Spleen (tissue), 11 donors: ENCODE data around the gene KIAA1191. TPM values are rescaled to one million over a fixed set of nuclear protein-coding genes. Genes with fewer than 3 reads are reported as not detected.
"Not testable (repeated sequence)": the region's sequence is repeated elsewhere in the genome, so short reads cannot be mapped to it uniquely, and the experiment has no call there.

ENCODE experiments used
- DNase-seq: peaks from one replicate; pipeline ENCODE4 v3.0.0-alpha.2; 2020
- H3K27ac ChIP-seq, 8 donors: fragments of 200-600 bp; sonication (generic) in 7 of 8; 1 replicate in 4 of 8; 2 replicates in 4 of 8; pipeline versions ENCODE4 v1.5.0 to v1.8.0; 2016 to 2021; ENCODE audit warnings: inconsistent platforms in 4 of 8, mild to moderate bottlenecking in 4 of 8, moderate library complexity in 1 of 8
- H3K27me3 ChIP-seq, 7 donors: fragments of 200-600 bp; sonication (generic) in 6 of 7; replicated peaks in 1 of 7; 1 replicate in 4 of 7; 2 replicates in 3 of 7; pipeline versions ENCODE4 v1.5.0 to v1.8.0; 2016 to 2021; ENCODE audit warnings: inconsistent platforms in 3 of 7, mild to moderate bottlenecking in 1 of 7
- H3K36me3 ChIP-seq, 6 donors: fragments of 200-600 bp; sonication (generic) in 5 of 6; 1 replicate in 4 of 6; 2 replicates in 2 of 6; pipeline versions ENCODE4 v1.5.0 to v1.8.0; 2016 to 2021; ENCODE audit warnings: inconsistent platforms in 2 of 6
- H3K4me1 ChIP-seq, 6 donors: fragments of 200-600 bp; sonication (generic) in 5 of 6; 1 replicate in 3 of 6; 2 replicates in 3 of 6; pipeline versions ENCODE4 v1.5.0 to v1.8.0; 2016 to 2021; ENCODE audit warnings: inconsistent platforms in 3 of 6
- H3K4me3 ChIP-seq, 8 donors: fragments of 200-600 bp; sonication (generic) in 7 of 8; 1 replicate in 4 of 8; 2 replicates in 4 of 8; pipeline versions ENCODE4 v1.5.0 to v1.8.0; 2016 to 2021; ENCODE audit warnings: inconsistent platforms in 4 of 8, mild to moderate bottlenecking in 4 of 8, moderate library complexity in 2 of 8
- H3K9me3 ChIP-seq, 8 donors: fragments of 200-600 bp; sonication (generic) in 7 of 8; 1 replicate in 4 of 8; 2 replicates in 4 of 8; pipeline versions ENCODE4 v1.5.0 to v1.8.0; 2016 to 2021; ENCODE audit warnings: inconsistent platforms in 4 of 8
- POLR2A ChIP-seq, 3 donors: fragments of 450-650 bp; IDR thresholded peaks; one replicate each; pipeline ENCODE4 v1.5.1; 2017; ENCODE audit warnings: antibody characterized with exemption in 3 of 3, mild to moderate bottlenecking in 1 of 3
- POLR2AphosphoS5 ChIP-seq, 3 donors: sonication (generic); formaldehyde crosslinking; IDR thresholded peaks; one replicate each; pipeline ENCODE4 v1.5.1; 2017; ENCODE audit warnings: antibody characterized with exemption in 3 of 3
- WGBS, 5 donors: extraction: QIAGEN DNeasy Blood & Tissue Kit in 3 of 5; methylation state at CpG; one replicate each; pipeline versions ENCODE4 v1.1.5 to v1.1.7; 2013 to 2018; 5-methylcytosine and 5-hydroxymethylcytosine counted together
- intact Hi-C: fragments of 100-400 bp; cut with DNase I; formaldehyde crosslinking; loops from one replicate; pipeline ENCODE4 v1.15.0; 2023; ENCODE audit warnings: low total_unique reads
- microRNA-seq, 3 donors: library from miRNA; unstranded; fragments of <30 nt; microRNA quantifications; one replicate each; pipeline versions ENCODE4 to v1.1.0, GENCODE V29; 2019 to 2020
- polyA plus RNA-seq, 3 donors: library from polyadenylated mRNA; stranded (reverse); fragments of 200-250 nt; gene quantifications; one replicate each; pipeline ENCODE4 v1.2.1, GENCODE V29; 2013
- small RNA-seq, 4 donors: library from RNA; depleted of rRNA; stranded (forward); fragments of <200 nt; gene quantifications; one replicate each; pipeline ENCODE3, GENCODE V24; 2016
- total RNA-seq, 7 donors: library from RNA; depleted of rRNA in 3 of 7; stranded (reverse); fragments of >200 nt in 3 of 7; fragmentation: NEBNext Ultra II Directional in 4 of 7; extraction: Animal tissue kit (Norgen Biotek cat#: 25700) in 4 of 7; gene quantifications; one replicate each; pipeline versions ENCODE4 v1.1.0 to v1.2.1, GENCODE V29; 2016 to 2021
- TF ChIP-seq, protein P1 (sequence below), 11 experiments: fragments of 200-600 bp in 7 of 11; fragments of 450-650 bp in 4 of 11; sonication (generic) in 4 of 11; IDR thresholded peaks in 8 of 11; conservative IDR thresholded peaks in 3 of 11; 1 replicate in 7 of 11; 2 replicates in 4 of 11; pipeline versions ENCODE4 v1.4.0 to v1.8.0; 2016 to 2021; ENCODE audit warnings: antibody characterized with exemption in 11 of 11, inconsistent platforms in 4 of 11, mild to moderate bottlenecking in 1 of 11
- donor health status: healthy with polysubstance abuse.
- donor health status: DM: no; HTN: no; CAD: no; lungs with moderate emphysema.
- donor health status: DM: no; HTN: no; CAD: no.
- donor health status: Bipolar disorder and iron deficiency.
- donor health status: healthy.
- donor health status: DM: no; HTN: no; CAD: no.
- donor health status: DM: yes; HTN: yes; CAD: no.

The KIAA1191 gene
- total and polyA plus RNA-seq, 10 donors = 24.4 to 99.0 (median 69.4) TPM

DNA sequence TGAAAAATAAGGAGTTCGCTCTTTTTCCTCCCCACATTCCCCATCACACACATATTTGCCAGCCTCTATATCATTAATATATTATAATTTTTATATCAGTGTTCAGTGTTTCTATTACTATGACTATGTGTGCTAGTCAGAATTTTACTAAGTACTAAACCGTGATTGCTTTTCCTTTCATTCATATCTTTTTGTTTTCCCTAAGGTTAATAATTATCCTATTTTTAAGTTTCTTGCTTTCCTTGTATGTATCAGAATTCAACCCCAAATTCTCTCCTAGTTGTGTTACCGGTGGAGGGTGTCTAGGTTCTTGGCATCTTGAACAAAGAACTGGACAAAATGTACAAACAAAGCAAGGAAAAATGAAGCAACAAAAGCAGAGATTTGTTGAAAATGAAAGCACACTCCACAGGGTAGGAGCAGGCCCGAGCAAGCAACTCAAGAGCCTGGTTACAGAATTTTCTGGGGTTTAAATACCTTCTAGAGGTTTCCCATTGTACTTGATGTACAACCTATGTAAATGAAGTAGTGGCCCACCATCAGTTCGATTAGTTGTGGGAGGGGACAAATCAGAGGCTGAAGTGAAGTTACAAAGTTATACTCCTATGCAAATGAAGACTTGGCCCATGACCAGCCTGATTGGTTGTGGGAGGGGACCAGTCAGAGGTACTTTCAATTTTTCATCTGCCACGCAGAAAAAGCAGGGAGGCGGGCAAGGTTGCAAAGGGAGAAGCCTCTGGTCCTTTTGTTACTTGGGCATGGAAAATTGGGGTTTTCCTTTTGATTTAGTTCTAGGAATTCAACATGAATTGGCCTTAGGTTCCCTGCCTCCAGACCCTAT is 43.8 kb downstream of the KIAA1191 start:
- 84 to 93% (median 87%) methylated on average over 7 of the region's 7 CpGs for WGBS, 5 donors

DNA sequence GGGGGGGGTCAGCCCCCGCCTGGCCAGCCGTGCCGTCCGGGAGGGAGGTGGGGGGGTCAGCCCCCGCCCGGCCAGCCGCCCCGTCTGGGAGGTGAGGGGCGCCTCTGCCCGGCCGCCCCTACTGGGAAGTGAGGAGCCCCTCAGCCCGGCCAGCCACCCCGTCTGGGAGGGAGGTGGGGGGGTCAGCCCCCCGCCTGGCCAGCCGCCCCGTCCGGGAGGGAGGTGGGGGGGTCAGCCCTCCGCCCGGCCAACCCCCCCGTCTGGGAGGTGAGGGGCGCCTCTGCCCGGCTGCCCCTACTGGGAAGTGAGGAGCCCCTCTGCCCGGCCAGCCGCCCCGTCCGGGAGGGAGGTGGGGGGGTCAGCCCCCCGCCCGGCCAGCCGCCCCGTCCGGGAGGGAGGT is 56.2 kb downstream of the KIAA1191 start:
- H3K27ac ChIP-seq, H3K4me1 ChIP-seq, H3K4me3 ChIP-seq, DNase-seq, intact Hi-C loops, H3K9me3 ChIP-seq, H3K27me3 ChIP-seq: not testable (repeated sequence)
- WGBS, 5 donors = 90 to 96% (median 95%) methylated on average over 6 to 17 of the region's 31 CpGs; no CpG with 5 or more reads in 2 of the 5 donors
- peaks cover 3 to 64% (median 12%) of the 10 kb centered on the region in 6 donors for H3K36me3 ChIP-seq

More for the DNA sequence above, 43.8 kb downstream of the KIAA1191 start:
- Histone ChIP-seq H3K4me3 (no peak overlapping the region), H3K36me3 (peaks cover 0 to 94% (median 27%) of the 10 kb centered on the region in 6 donors), H3K27me3 (no peaks in the 10 kb centered on the region), H3K27ac (peak overlapping the region in 1 of 8 donors; percentile 9), H3K4me1 (no peaks in the 10 kb centered on the region), H3K9me3 (no peaks in the 10 kb centered on the region)
- DNase-seq = no peak
- TF ChIP-seq POLR2AphosphoS5 (IDR thresholded peaks at IDR 0.05) (no peak), POLR2A (IDR thresholded peaks at IDR 0.05) (no peak)
- TF ChIP-seq, protein P1, sequence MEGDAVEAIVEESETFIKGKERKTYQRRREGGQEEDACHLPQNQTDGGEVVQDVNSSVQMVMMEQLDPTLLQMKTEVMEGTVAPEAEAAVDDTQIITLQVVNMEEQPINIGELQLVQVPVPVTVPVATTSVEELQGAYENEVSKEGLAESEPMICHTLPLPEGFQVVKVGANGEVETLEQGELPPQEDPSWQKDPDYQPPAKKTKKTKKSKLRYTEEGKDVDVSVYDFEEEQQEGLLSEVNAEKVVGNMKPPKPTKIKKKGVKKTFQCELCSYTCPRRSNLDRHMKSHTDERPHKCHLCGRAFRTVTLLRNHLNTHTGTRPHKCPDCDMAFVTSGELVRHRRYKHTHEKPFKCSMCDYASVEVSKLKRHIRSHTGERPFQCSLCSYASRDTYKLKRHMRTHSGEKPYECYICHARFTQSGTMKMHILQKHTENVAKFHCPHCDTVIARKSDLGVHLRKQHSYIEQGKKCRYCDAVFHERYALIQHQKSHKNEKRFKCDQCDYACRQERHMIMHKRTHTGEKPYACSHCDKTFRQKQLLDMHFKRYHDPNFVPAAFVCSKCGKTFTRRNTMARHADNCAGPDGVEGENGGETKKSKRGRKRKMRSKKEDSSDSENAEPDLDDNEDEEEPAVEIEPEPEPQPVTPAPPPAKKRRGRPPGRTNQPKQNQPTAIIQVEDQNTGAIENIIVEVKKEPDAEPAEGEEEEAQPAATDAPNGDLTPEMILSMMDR (IDR thresholded peaks at IDR 0.05 in 8 of 11, conservative IDR thresholded peaks at IDR 0.05 in 3 of 11) = no peak
- intact Hi-C loops = no loop called here

Small RNA genes within 50 kb of the gene (microRNA-seq; reads per million reads assigned to microRNA genes)
- 2.5 to 4.9 (median 3.3) reads per million in 3 donors for gene MIR1271

Small RNA genes within 50 kb of the gene (small RNA-seq; reads per million reads assigned to genes)
- 0 to 0.35 (median 0.10) reads per million in 4 donors for gene MIR1271

Other genes with a start within 250 kb of the KIAA1191 start
- gene SIMC1, start 123.3 kb downstream of the KIAA1191 start, total RNA-seq = 10 to 100 TPM; 19.4 to 33.8 (median 27.9) TPM
- gene SIMC1, start 123.3 kb downstream of the KIAA1191 start, polyA plus RNA-seq = 1 to 10 TPM; 5.2 to 6.6 (median 5.3) TPM
- 10 to 100 TPM in 3 of 7 donors, 1 to 10 TPM in 4; 4.7 to 17.8 (median 9.0) TPM for gene ARL10, start 3.7 kb upstream of the KIAA1191 start, total RNA-seq
- 1 to 10 TPM; 1.6 to 4.0 (median 2.6) TPM for gene ARL10, start 3.7 kb upstream of the KIAA1191 start, polyA plus RNA-seq
- gene NOP16, start 26.8 kb upstream of the KIAA1191 start, total RNA-seq = 10 to 100 TPM in 5 of 7 donors, 1 to 10 TPM in 2; 5.9 to 23.3 (median 12.4) TPM
- gene NOP16, start 26.8 kb upstream of the KIAA1191 start, polyA plus RNA-seq = 10 to 100 TPM; 37.4 to 47.1 (median 41.5) TPM
- gene HIGD2A, start 27.0 kb upstream of the KIAA1191 start, total RNA-seq = 100 to 1,000 TPM in 4 of 7 donors, 10 to 100 TPM in 3; 89.3 to 191 (median 102) TPM
- gene HIGD2A, start 27.0 kb upstream of the KIAA1191 start, polyA plus RNA-seq = 100 to 1,000 TPM; 196 to 276 (median 220) TPM
- 10 to 100 TPM; 51.9 to 70.2 (median 62.9) TPM for gene CLTB, start 54.8 kb upstream of the KIAA1191 start, total RNA-seq
- gene CLTB, start 54.8 kb upstream of the KIAA1191 start, polyA plus RNA-seq = 10 to 100 TPM; 64.1 to 98.4 (median 69.2) TPM
- 10 to 100 TPM; 28.6 to 41.3 (median 34.0) TPM for gene FAF2, start 86.6 kb upstream of the KIAA1191 start, total RNA-seq
- gene FAF2, start 86.6 kb upstream of the KIAA1191 start, polyA plus RNA-seq = 1 to 10 TPM; 7.6 to 9.4 (median 9.1) TPM
- 100 to 1,000 TPM in 6 of 7 donors, 10 to 100 TPM in 1; 75.1 to 143 (median 121) TPM for gene RNF44, start 175.6 kb upstream of the KIAA1191 start, total RNA-seq
- gene RNF44, start 175.6 kb upstream of the KIAA1191 start, polyA plus RNA-seq = 10 to 100 TPM; 28.0 to 82.1 (median 44.4) TPM
- 1 to 10 TPM in 1 of 7 donors, under 1 TPM in 4, not detected in 2; 0.17 to 1.4 (median 0.54) TPM for gene CDHR2, start 187.6 kb upstream of the KIAA1191 start, total RNA-seq
- gene CDHR2, start 187.6 kb upstream of the KIAA1191 start, polyA plus RNA-seq = under 1 TPM; 0.02 to 0.26 (median 0.10) TPM
- gene GPRIN1, start 248.4 kb upstream of the KIAA1191 start, total RNA-seq = 1 to 10 TPM in 4 of 7 donors, under 1 TPM in 3; 0.52 to 1.3 (median 1.1) TPM
- under 1 TPM; 0.13 to 0.48 (median 0.46) TPM for gene GPRIN1, start 248.4 kb upstream of the KIAA1191 start, polyA plus RNA-seq